GM23338 (cell line): Measurements from ENCODE around the gene UBR2. TPM values are rescaled to one million over a fixed set of nuclear protein-coding genes. Genes with fewer than 3 reads are reported as not detected.

Source experiments
- ATAC-seq: fragments of 200-7000 bp; cut with Tn5 transposase; 3 replicates; pipeline ENCODE4 v1.9.1; 2020
- DNase-seq: peaks from one replicate; pipeline ENCODE4 v3.0.0-alpha.2; 2015; ENCODE audit warnings: low spot score
- H2AFZ ChIP-seq: fragments of 200-600 bp; sonication (generic); 2 replicates; pipeline ENCODE4 v1.8.0; 2016; ENCODE audit warnings: antibody characterized with exemption, mild to moderate bottlenecking, moderate library complexity
- H3F3A ChIP-seq: fragments of 200-600 bp; sonication (generic); replicated peaks from 2 replicates; pipeline ENCODE4 v1.8.0; 2017; ENCODE audit warnings: antibody characterized with exemption, mixed run types, low read depth
- H3K27ac ChIP-seq: fragments of 200-600 bp; sonication (generic); 2 replicates; pipeline ENCODE4 v1.6.1; 2016; ENCODE audit warnings: low read depth
- H3K27me3 ChIP-seq: fragments of 200-600 bp; sonication (generic); 2 replicates; pipeline ENCODE4 v1.8.0; 2016; ENCODE audit warnings: mild to moderate bottlenecking, mixed run types, moderate library complexity; ENCODE audit not compliant: insufficient read depth
- H3K36me3 ChIP-seq: fragments of 200-600 bp; sonication (generic); 2 replicates; pipeline ENCODE4 v1.8.0; 2016; ENCODE audit warnings: mild to moderate bottlenecking; ENCODE audit not compliant: insufficient read depth
- H3K4me1 ChIP-seq: fragments of 200-600 bp; sonication (generic); 2 replicates; pipeline ENCODE4 v1.8.0; 2016; ENCODE audit warnings: mild to moderate bottlenecking, moderate library complexity; ENCODE audit not compliant: insufficient read depth
- H3K4me2 ChIP-seq: fragments of 200-600 bp; sonication (generic); 2 replicates; pipeline ENCODE4 v1.7.1; 2017; ENCODE audit warnings: mixed run types
- H3K4me3 ChIP-seq: fragments of 200-600 bp; sonication (generic); 2 replicates; pipeline ENCODE4 v1.6.1; 2016; ENCODE audit warnings: mixed run types
- H3K79me2 ChIP-seq: fragments of 200-600 bp; sonication (generic); replicated peaks from 2 replicates; pipeline ENCODE4 v1.8.0; 2017; ENCODE audit warnings: mild to moderate bottlenecking; ENCODE audit not compliant: insufficient read depth
- H3K9me2 ChIP-seq: fragments of 200-600 bp; sonication (generic); 2 replicates; pipeline ENCODE4 v1.8.0; 2017; ENCODE audit not compliant: insufficient read depth
- H4K20me1 ChIP-seq: fragments of 200-600 bp; sonication (generic); replicated peaks from 2 replicates; pipeline ENCODE4 v1.8.0; 2017; ENCODE audit warnings: mild to moderate bottlenecking; ENCODE audit not compliant: insufficient read depth
- H3K27ac Mint-ChIP-seq: 2 replicates; pipeline ENCODE4 v1.8.0; 2020; ENCODE audit warnings: inconsistent platforms, mild to moderate bottlenecking, moderate library complexity, mixed read lengths
- H3K27me3 Mint-ChIP-seq: 3 replicates; pipeline ENCODE4 v1.8.0; 2022; ENCODE audit warnings: low read depth, mild to moderate bottlenecking, moderate library complexity, mixed read lengths, inconsistent platforms; ENCODE audit not compliant: insufficient read depth, poor library complexity
- H3K36me3 Mint-ChIP-seq: 3 replicates; pipeline ENCODE4 v1.8.0; 2021; ENCODE audit warnings: low read depth, mild to moderate bottlenecking, inconsistent platforms, moderate library complexity, mixed read lengths
- H3K4me1 Mint-ChIP-seq: 3 replicates; pipeline ENCODE4 v1.8.0; 2020; ENCODE audit warnings: mild to moderate bottlenecking, inconsistent platforms, mixed read lengths
- H3K4me3 Mint-ChIP-seq: 3 replicates; pipeline ENCODE4 v1.8.0; 2021; ENCODE audit warnings: moderate library complexity, mild to moderate bottlenecking, inconsistent platforms, mixed read lengths
- H3K9me3 Mint-ChIP-seq: 3 replicates; pipeline ENCODE4 v1.8.0; 2020; ENCODE audit warnings: moderate library complexity, mild to moderate bottlenecking, inconsistent platforms, mixed read lengths
- NANOG ChIP-seq: IDR thresholded peaks from 2 replicates; pipeline ENCODE4 v1.6.1; 2016; ENCODE audit warnings: antibody characterized with exemption, borderline replicate concordance
- REST ChIP-seq: IDR thresholded peaks from one replicate; pipeline ENCODE4 v1.6.1; 2018; ENCODE audit warnings: antibody characterized with exemption; ENCODE audit not compliant: unreplicated experiment
- STAT1 ChIP-seq: IDR thresholded peaks from one replicate; pipeline ENCODE4 v1.6.1; 2016; ENCODE audit warnings: antibody characterized with exemption; ENCODE audit not compliant: unreplicated experiment
- ZNF462 ChIP-seq: fragments of 250-450 bp; sonication (Bioruptor Pico); IDR thresholded peaks from 2 replicates; pipeline ENCODE4 v1.5.0; 2020; ENCODE audit warnings: mild to moderate bottlenecking, moderate library complexity
- polyA plus RNA-seq: library from polyadenylated mRNA; unstranded; fragments of >200 nt; fragmentation: Nextera tagmentation; extraction: Ambion mirVana; gene quantifications from 2 replicates; pipeline ENCODE4 v1.2.1, GENCODE V29; 2016
- total RNA-seq: library from RNA; depleted of rRNA; stranded (reverse); fragments of >200 nt; shearing (Covaris generic); gene quantifications from 2 replicates; pipeline ENCODE4 v1.2.3, GENCODE V29; 2014

Gene UBR2
- total and polyA plus RNA-seq, 2 experiments from 2014 or later = 6.7 to 21.2 TPM

DNA sequence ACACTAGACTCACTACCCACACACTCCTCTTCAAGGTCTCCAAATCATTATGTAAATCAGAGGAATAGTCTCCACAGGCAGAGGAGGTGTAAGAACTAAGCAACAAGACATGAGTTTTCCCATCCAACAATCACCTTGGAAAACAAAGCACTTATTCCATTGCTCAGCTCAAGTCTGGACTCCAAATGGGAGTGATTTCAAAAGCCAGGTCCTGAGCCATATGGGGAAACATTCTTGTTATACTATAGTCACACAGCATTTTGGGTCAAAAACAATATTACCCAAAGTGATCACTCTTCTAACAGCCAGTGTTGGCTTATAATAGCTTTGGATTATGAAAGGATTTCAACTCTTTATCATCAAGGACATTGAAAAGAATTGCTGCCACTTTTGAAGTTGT is 162.2 kb downstream of the UBR2 start:
- no peaks in the 10 kb centered on the region for H3K9me2 ChIP-seq
- TF ChIP-seq ZNF462 (CRISPR knock-in tag) (no peak), STAT1 (no peak), NANOG (no peak), REST (no peak)
- H4K20me1 ChIP-seq = no peaks in the 10 kb centered on the region
- no peaks in the 10 kb centered on the region for H3K27me3 ChIP-seq
- Mint-ChIP-seq H3K27me3 (peaks cover 14% of the 10 kb centered on the region), H3K27ac (no peak overlapping the region), H3K9me3 (no peaks in the 10 kb centered on the region), H3K4me1 (peaks cover 4% of the 10 kb centered on the region), H3K36me3 (no peaks in the 10 kb centered on the region), H3K4me3 (no peak overlapping the region)
- no peak overlapping the region for H3K4me3 ChIP-seq
- no peak for ATAC-seq
- no peaks in the 10 kb centered on the region for H3K79me2 ChIP-seq
- H3K4me2 ChIP-seq = no peak overlapping the region
- H3K27ac ChIP-seq = no peak overlapping the region
- H3K36me3 ChIP-seq = no peaks in the 10 kb centered on the region
- no peaks in the 10 kb centered on the region for H3K4me1 ChIP-seq
- H3F3A ChIP-seq = no peaks in the 10 kb centered on the region
- peak overlapping the region; percentile 1; the same call in 1 of the 2 replicates for H2AFZ ChIP-seq
- DNase-seq = no peak
